Measurements from ENCODE around the gene STIM1.
"Not testable (repeated sequence)": the region's sequence is repeated elsewhere in the genome, so short reads cannot be mapped to it uniquely, and the experiment has no call there.

The STIM1 gene

GRCh38 chr11:3995949-3996554, 140.6 kb downstream of the STIM1 start:
- in situ Hi-C loops (cut with HindIII; ENCODE audit: low sequenced_read_pairs) = no loop called here
- H3K4me3 ChIP-seq (ENCODE audit: low read depth, low read length) = no peak overlapping the region
- TF ChIP-seq CTCF (IDR thresholded peaks at IDR 0.05; ENCODE audit: low read depth, low read length, missing control alignments) = no peak
- no peak for DNase-seq (ENCODE audit: low read depth)

- no peak for DNase-seq (ENCODE audit: low read depth)
- H3K4me3 ChIP-seq (ENCODE audit: low read depth, low read length) = no peak overlapping the region
- in situ Hi-C loops (cut with HindIII; ENCODE audit: low sequenced_read_pairs) = no loop called here
- TF ChIP-seq CTCF (IDR thresholded peaks at IDR 0.05; ENCODE audit: low read depth, low read length, missing control alignments) = no peak
Observed at GRCh38 chr11:3996651-3997050, 141.2 kb downstream of the STIM1 start.

- DNase-seq (ENCODE audit: low read depth); H3K4me3 ChIP-seq (ENCODE audit: low read depth, low read length); in situ Hi-C loops (cut with HindIII; ENCODE audit: low sequenced_read_pairs): not testable (repeated sequence)
Observed at GRCh38 chr11:4004753-4005152, 149.3 kb downstream of the STIM1 start.

GRCh38 chr11:4006946-4007680, 151.6 kb downstream of the STIM1 start:
- DNase-seq (ENCODE audit: low read depth) = no peak
- no peak overlapping the region for H3K4me3 ChIP-seq (ENCODE audit: low read depth, low read length)
- TF ChIP-seq CTCF (IDR thresholded peaks at IDR 0.05; ENCODE audit: low read depth, low read length, missing control alignments) = no peak
- in situ Hi-C loops (cut with HindIII; ENCODE audit: low sequenced_read_pairs) = no loop called here

GRCh38 chr11:4008116-4008515, 152.7 kb downstream of the STIM1 start:
- DNase-seq (ENCODE audit: low read depth) = no peak
- in situ Hi-C loops (cut with HindIII; ENCODE audit: low sequenced_read_pairs) = no loop called here
- H3K4me3 ChIP-seq (ENCODE audit: low read depth, low read length) = no peak overlapping the region
- no peak for TF ChIP-seq CTCF (IDR thresholded peaks at IDR 0.05; ENCODE audit: low read depth, low read length, missing control alignments)

- H3K4me3 ChIP-seq (ENCODE audit: low read depth, low read length); DNase-seq (ENCODE audit: low read depth); in situ Hi-C loops (cut with HindIII; ENCODE audit: low sequenced_read_pairs): not testable (repeated sequence)
Observed at GRCh38 chr11:4016602-4017001, 161.1 kb downstream of the STIM1 start.

GRCh38 chr11:4017129-4017528, 161.7 kb downstream of the STIM1 start:
- no peak for DNase-seq (ENCODE audit: low read depth)
- in situ Hi-C loops (cut with HindIII; ENCODE audit: low sequenced_read_pairs) = no loop called here
- H3K4me3 ChIP-seq (ENCODE audit: low read depth, low read length) = no peak overlapping the region

More at GRCh38 chr11:4017129-4017528, 161.7 kb downstream of the STIM1 start:
- TF ChIP-seq CTCF (IDR thresholded peaks at IDR 0.05; ENCODE audit: low read depth, low read length, missing control alignments) = no peak
